Measurements from ENCODE around the gene PARL.

Gene PARL

GRCh38 chr3:183818706-183819624 lies 65.7 kb downstream of the PARL start:
- Histone ChIP-seq H3K4me1 (ENCODE audit: insufficient read depth, low read length, poor library complexity, severe bottlenecking) (no peaks in the 10 kb centered on the region), H3K79me2 (ENCODE audit: insufficient read depth, low read length) (no peaks in the 10 kb centered on the region), H3K36me3 (ENCODE audit: insufficient read depth, low read length) (peaks cover 14% of the 10 kb centered on the region; the same call in 1 of the 2 replicates), H3K9me2 (replicated peaks; ENCODE audit: low read depth, low read length) (no peaks in the 10 kb centered on the region), H3K27me3 (ENCODE audit: insufficient read depth, low read length, poor library complexity, severe bottlenecking) (no peaks in the 10 kb centered on the region), H3K9me3 (ENCODE audit: insufficient read depth, low read depth, low read length) (no peaks in the 10 kb centered on the region), H2AFZ (ENCODE audit: low read length) (no peak overlapping the region), H4K20me1 (ENCODE audit: insufficient read depth, low read length, poor library complexity, severe bottlenecking) (no peaks in the 10 kb centered on the region), H3K9ac (ENCODE audit: low read depth, low read length, poor library complexity, severe bottlenecking) (no peak overlapping the region), H3K4me2 (ENCODE audit: low read depth, low read length, poor library complexity, severe bottlenecking) (no peak overlapping the region), H3K4me3 (ENCODE audit: low read length, poor library complexity, severe bottlenecking) (no peak overlapping the region), H3F3A (ENCODE audit: low read depth) (no peaks in the 10 kb centered on the region)
- TF ChIP-seq EZH2phosphoT487 (IDR thresholded peaks at IDR 0.05; ENCODE audit: borderline replicate concordance) = no peak
- TF ChIP-seq CTCF (conservative IDR thresholded peaks at IDR 0.05; ENCODE audit: low read length) = no peak

- H3K27me3 ChIP-seq (ENCODE audit: insufficient read depth, low read length, poor library complexity, severe bottlenecking) = no peaks in the 10 kb centered on the region
- H3K4me3 ChIP-seq (ENCODE audit: low read length, poor library complexity, severe bottlenecking) = no peak overlapping the region
- H3K36me3 ChIP-seq (ENCODE audit: insufficient read depth, low read length) = peaks cover 14% of the 10 kb centered on the region; the same call in 1 of the 2 replicates
- no peak overlapping the region for H2AFZ ChIP-seq (ENCODE audit: low read length)
- H3K4me1 ChIP-seq (ENCODE audit: insufficient read depth, low read length, poor library complexity, severe bottlenecking) = no peaks in the 10 kb centered on the region
- H4K20me1 ChIP-seq (ENCODE audit: insufficient read depth, low read length, poor library complexity, severe bottlenecking) = no peaks in the 10 kb centered on the region
- no peaks in the 10 kb centered on the region for H3K9me3 ChIP-seq (ENCODE audit: insufficient read depth, low read depth, low read length)
- H3K9me2 ChIP-seq (replicated peaks; ENCODE audit: low read depth, low read length) = no peaks in the 10 kb centered on the region
- TF ChIP-seq EZH2phosphoT487 (IDR thresholded peaks at IDR 0.05; ENCODE audit: borderline replicate concordance) (no peak), CTCF (conservative IDR thresholded peaks at IDR 0.05; ENCODE audit: low read length) (no peak)
- H3K9ac ChIP-seq (ENCODE audit: low read depth, low read length, poor library complexity, severe bottlenecking) = no peak overlapping the region
- H3K79me2 ChIP-seq (ENCODE audit: insufficient read depth, low read length) = no peaks in the 10 kb centered on the region
- H3F3A ChIP-seq (ENCODE audit: low read depth) = no peaks in the 10 kb centered on the region
- no peak overlapping the region for H3K4me2 ChIP-seq (ENCODE audit: low read depth, low read length, poor library complexity, severe bottlenecking)
These were observed 66.5 kb downstream of the PARL start for GRCh38 chr3:183818041-183818620.

- Histone ChIP-seq H3K27me3 (ENCODE audit: insufficient read depth, low read length, poor library complexity, severe bottlenecking) (no peaks in the 10 kb centered on the region), H3F3A (ENCODE audit: low read depth) (no peaks in the 10 kb centered on the region), H4K20me1 (ENCODE audit: insufficient read depth, low read length, poor library complexity, severe bottlenecking) (no peaks in the 10 kb centered on the region), H3K4me2 (ENCODE audit: low read depth, low read length, poor library complexity, severe bottlenecking) (no peak overlapping the region), H3K4me3 (ENCODE audit: low read length, poor library complexity, severe bottlenecking) (no peak overlapping the region), H3K79me2 (ENCODE audit: insufficient read depth, low read length) (no peaks in the 10 kb centered on the region), H3K9me2 (replicated peaks; ENCODE audit: low read depth, low read length) (no peaks in the 10 kb centered on the region), H2AFZ (ENCODE audit: low read length) (no peak overlapping the region), H3K9me3 (ENCODE audit: insufficient read depth, low read depth, low read length) (no peaks in the 10 kb centered on the region), H3K36me3 (ENCODE audit: insufficient read depth, low read length) (peaks cover 19% of the 10 kb centered on the region; the same call in 1 of the 2 replicates), H3K9ac (ENCODE audit: low read depth, low read length, poor library complexity, severe bottlenecking) (no peak overlapping the region), H3K4me1 (ENCODE audit: insufficient read depth, low read length, poor library complexity, severe bottlenecking) (no peaks in the 10 kb centered on the region)
- TF ChIP-seq CTCF (conservative IDR thresholded peaks at IDR 0.05; ENCODE audit: low read length) (no peak), EZH2phosphoT487 (IDR thresholded peaks at IDR 0.05; ENCODE audit: borderline replicate concordance) (no peak)
These were observed 67.0 kb downstream of the PARL start for GRCh38 chr3:183817639-183818038.
